Sigmoid colon (tissue), 4 donors: ENCODE results near the gene REEP5.

Experiments
- EP300 ChIP-seq, 4 donors: sonication (generic); formaldehyde crosslinking; IDR thresholded peaks; one replicate each; pipeline ENCODE4 v1.6.1; 2017; ENCODE audit warnings: antibody characterized with exemption in 4 of 4
- POLR2A ChIP-seq, 2 donors: fragments of 450-650 bp; IDR thresholded peaks; one replicate each; pipeline ENCODE4 v1.6.1; 2016; ENCODE audit warnings: antibody characterized with exemption in 2 of 2, mild to moderate bottlenecking in 2 of 2, moderate library complexity in 2 of 2
- TF ChIP-seq, protein P1 (sequence below), 4 experiments: fragments of 450-650 bp in 3 of 4; fragments of 200-600 bp in 1 of 4; IDR thresholded peaks; one replicate each; pipeline ENCODE4 v1.5.1; 2016 to 2019; ENCODE audit warnings: antibody characterized with exemption in 4 of 4, mild to moderate bottlenecking in 3 of 4, moderate library complexity in 2 of 4

DNA sequence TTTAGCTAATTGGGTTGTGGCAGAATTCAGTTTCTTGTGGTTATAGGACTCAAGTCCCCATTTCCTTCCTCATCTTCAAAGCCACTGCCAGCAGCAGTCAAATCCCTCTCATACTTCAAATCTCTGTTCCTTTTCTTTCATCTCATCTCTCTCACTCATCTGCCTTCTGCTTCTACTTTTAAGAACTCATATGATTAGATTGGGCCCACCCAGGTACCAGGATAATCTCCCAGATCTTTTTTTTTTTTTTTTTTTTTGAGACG is 8.0 kb upstream of the REEP5 start:
- TF ChIP-seq EP300 (IDR thresholded peaks at IDR 0.05) (no peak), POLR2A (IDR thresholded peaks at IDR 0.05) (no peak)
- TF ChIP-seq, protein P1, sequence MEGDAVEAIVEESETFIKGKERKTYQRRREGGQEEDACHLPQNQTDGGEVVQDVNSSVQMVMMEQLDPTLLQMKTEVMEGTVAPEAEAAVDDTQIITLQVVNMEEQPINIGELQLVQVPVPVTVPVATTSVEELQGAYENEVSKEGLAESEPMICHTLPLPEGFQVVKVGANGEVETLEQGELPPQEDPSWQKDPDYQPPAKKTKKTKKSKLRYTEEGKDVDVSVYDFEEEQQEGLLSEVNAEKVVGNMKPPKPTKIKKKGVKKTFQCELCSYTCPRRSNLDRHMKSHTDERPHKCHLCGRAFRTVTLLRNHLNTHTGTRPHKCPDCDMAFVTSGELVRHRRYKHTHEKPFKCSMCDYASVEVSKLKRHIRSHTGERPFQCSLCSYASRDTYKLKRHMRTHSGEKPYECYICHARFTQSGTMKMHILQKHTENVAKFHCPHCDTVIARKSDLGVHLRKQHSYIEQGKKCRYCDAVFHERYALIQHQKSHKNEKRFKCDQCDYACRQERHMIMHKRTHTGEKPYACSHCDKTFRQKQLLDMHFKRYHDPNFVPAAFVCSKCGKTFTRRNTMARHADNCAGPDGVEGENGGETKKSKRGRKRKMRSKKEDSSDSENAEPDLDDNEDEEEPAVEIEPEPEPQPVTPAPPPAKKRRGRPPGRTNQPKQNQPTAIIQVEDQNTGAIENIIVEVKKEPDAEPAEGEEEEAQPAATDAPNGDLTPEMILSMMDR (IDR thresholded peaks at IDR 0.05): no peak
